SK-N-SH (cell line): ENCODE measurements around the gene RAB24. TPM values are rescaled to one million over a fixed set of nuclear protein-coding genes. Genes with fewer than 3 reads are reported as not detected.

ENCODE experiments used
- CTCF ChIA-PET: fragments of 300-600, 350-600 bp; formaldehyde crosslinking; extraction: SDS; loops from one replicate; lab custom pipeline; 2021; lab: Yijun Ruan, JAX
- POLR2A ChIA-PET: fragments of 350-600 bp; sonication (Branson Sonifier 250); formaldehyde crosslinking; extraction: SDS; loops from one replicate; lab custom pipeline; 2020; ENCODE audit warnings: antibody characterized with exemption, inconsistent platforms; lab: Yijun Ruan, JAX
- DNase-seq: peaks from one replicate; pipeline ENCODE4 v3.0.0; 2012
- H2AFZ ChIP-seq: fragments of 200-600 bp; sonication (generic); 2 replicates; pipeline ENCODE4 v1.8.1; 2016; ENCODE audit warnings: antibody characterized with exemption, mild to moderate bottlenecking, low read depth
- H3F3A ChIP-seq: fragments of 200-600 bp; sonication (generic); replicated peaks from 2 replicates; pipeline ENCODE3; 2016; ENCODE audit warnings: antibody characterized with exemption, mild to moderate bottlenecking; ENCODE audit not compliant: insufficient read depth
- H3K27ac ChIP-seq, 2 experiments: fragments of 200-500 bp in 1 of 2; fragments of 200-600 bp in 1 of 2; sonication (Bioruptor generic) in 1 of 2; sonication (generic), shearing (Covaris generic) in 1 of 2; 2 replicates each; pipeline versions ENCODE4 v1.5.1 to v1.6.1; 2014 to 2016; ENCODE audit warnings: low read depth in 2 of 2, inconsistent platforms in 1 of 2, low read length in 1 of 2, mild to moderate bottlenecking in 1 of 2, mixed read lengths in 1 of 2
- H3K27me3 ChIP-seq: fragments of 200-600 bp; sonication (generic), shearing (Covaris generic); 2 replicates; pipeline ENCODE4 v1.6.1; 2016; ENCODE audit warnings: mixed run types; ENCODE audit not compliant: insufficient read depth
- H3K36me3 ChIP-seq, 2 experiments: fragments of 200-500 bp in 1 of 2; fragments of 200-600 bp in 1 of 2; sonication (Bioruptor generic) in 1 of 2; sonication (generic) in 1 of 2; replicated peaks in 1 of 2; 2 replicates each; pipeline versions ENCODE3 to v1.5.1; 2014 to 2016; ENCODE audit warnings: low read length in 1 of 2, mild to moderate bottlenecking in 1 of 2; ENCODE audit not compliant: insufficient read depth in 2 of 2, control insufficient read depth in 1 of 2
- H3K4me1 ChIP-seq, 2 experiments: fragments of 200-500 bp in 1 of 2; fragments of 200-600 bp in 1 of 2; sonication (Bioruptor generic) in 1 of 2; sonication (generic), shearing (Covaris generic) in 1 of 2; 2 replicates each; pipeline versions ENCODE4 v1.5.1 to v1.6.1; 2014 to 2016; ENCODE audit warnings: low read depth in 1 of 2, low read length in 1 of 2, mixed run types in 1 of 2; ENCODE audit not compliant: insufficient read depth in 2 of 2, control insufficient read depth in 1 of 2
- H3K4me2 ChIP-seq: fragments of 200-600 bp; sonication (generic), shearing (Covaris generic); 2 replicates; pipeline ENCODE4 v1.6.1; 2017; ENCODE audit warnings: mixed run types
- H3K4me3 ChIP-seq, 2 experiments: fragments of 200-500 bp in 1 of 2; fragments of 200-600 bp in 1 of 2; sonication (Bioruptor generic) in 1 of 2; sonication (generic), shearing (Covaris generic) in 1 of 2; 2 replicates each; pipeline versions ENCODE4 v1.5.1 to v1.8.1; 2014 to 2016; ENCODE audit warnings: low read depth in 2 of 2, inconsistent platforms in 1 of 2, low read length in 1 of 2, mild to moderate bottlenecking in 1 of 2, mixed read lengths in 1 of 2, moderate library complexity in 1 of 2
- H3K79me2 ChIP-seq: fragments of 200-600 bp; sonication (generic); 2 replicates; pipeline ENCODE4 v1.8.1; 2017; ENCODE audit warnings: mild to moderate bottlenecking; ENCODE audit not compliant: insufficient read depth
- H3K9ac ChIP-seq: fragments of 200-600 bp; sonication (generic); 2 replicates; pipeline ENCODE4 v1.6.1; 2017; ENCODE audit warnings: mixed run types
- H3K9me2 ChIP-seq: fragments of 200-600 bp; sonication (generic); 2 replicates; pipeline ENCODE4 v1.6.1; 2017; ENCODE audit warnings: mixed run types
- H3K9me3 ChIP-seq: fragments of 200-600 bp; sonication (generic); 2 replicates; pipeline ENCODE4 v1.6.1; 2017; ENCODE audit warnings: mixed run types, mild to moderate bottlenecking, moderate library complexity
- H4K20me1 ChIP-seq: fragments of 200-600 bp; sonication (generic); 2 replicates; pipeline ENCODE4 v1.6.1; 2017; ENCODE audit warnings: mild to moderate bottlenecking, mixed run types; ENCODE audit not compliant: insufficient read depth
- CHD2 ChIP-seq: fragments of 150-350 bp; IDR thresholded peaks from 2 replicates; pipeline ENCODE4 v1.6.1; 2018; ENCODE audit warnings: low read length; ENCODE audit not compliant: partially characterized antibody
- CTCF ChIP-seq: fragments of 200-600 bp; sonication (generic); IDR thresholded peaks from 2 replicates; pipeline ENCODE4 v1.6.1; 2017; ENCODE audit warnings: antibody characterized with exemption, mild to moderate bottlenecking, moderate library complexity
- EP300 ChIP-seq, 2 experiments: IDR thresholded peaks; 2 replicates each; pipeline versions ENCODE4 v1.4.0 to v1.6.1; 2012; ENCODE audit warnings: borderline replicate concordance in 1 of 2, low read depth in 1 of 2, low read length in 1 of 2
- EZH2phosphoT487 ChIP-seq: fragments of 200-600 bp; sonication (generic); IDR thresholded peaks from 2 replicates; pipeline ENCODE4 v1.6.1; 2017; ENCODE audit warnings: low read depth, mixed run types, mild to moderate bottlenecking, antibody characterized with exemption, moderate library complexity, borderline replicate concordance
- FOSL2 ChIP-seq: IDR thresholded peaks from 2 replicates; pipeline ENCODE4 v1.4.0; 2012; ENCODE audit warnings: low read depth, mild to moderate bottlenecking, moderate library complexity, borderline replicate concordance
- FOXJ3 ChIP-seq: sonication (generic); formaldehyde crosslinking; IDR thresholded peaks from 2 replicates; pipeline ENCODE4 v1.5.1; 2020; ENCODE audit warnings: mild to moderate bottlenecking, missing genetic modification reagents
- FOXM1 ChIP-seq: IDR thresholded peaks from 2 replicates; pipeline ENCODE4 v1.4.0; 2012; ENCODE audit warnings: low read depth, mild to moderate bottlenecking
- GABPA ChIP-seq: IDR thresholded peaks from 2 replicates; pipeline ENCODE4 v1.4.0; 2012; ENCODE audit warnings: low read depth, mild to moderate bottlenecking
- GATA2 ChIP-seq: sonication (generic); formaldehyde crosslinking; IDR thresholded peaks from 2 replicates; pipeline ENCODE4 v1.5.0; 2020; ENCODE audit warnings: mild to moderate bottlenecking, missing genetic modification reagents
- IRF3 ChIP-seq: fragments of 150-350 bp; IDR thresholded peaks from 2 replicates; pipeline ENCODE4 v1.6.1; 2016; ENCODE audit warnings: mild to moderate bottlenecking, low read depth, low read length
- MAX ChIP-seq: IDR thresholded peaks from 2 replicates; pipeline ENCODE4 v1.4.0; 2012; ENCODE audit warnings: low read depth
- MXI1 ChIP-seq: IDR thresholded peaks from 2 replicates; pipeline ENCODE4 v1.6.1; 2012; ENCODE audit warnings: mild to moderate bottlenecking, low read depth, low read length, improper control_type of control experiment
- NFIC ChIP-seq: IDR thresholded peaks from 2 replicates; pipeline ENCODE4 v1.4.0; 2012; ENCODE audit warnings: borderline replicate concordance
- NRF1 ChIP-seq: IDR thresholded peaks from 2 replicates; pipeline ENCODE4 v1.6.1; 2012; ENCODE audit warnings: low read depth, mild to moderate bottlenecking, low read length
- POLR2AphosphoS5 ChIP-seq: IDR thresholded peaks from 2 replicates; pipeline ENCODE4 v1.6.1; 2012; ENCODE audit warnings: low read depth, low read length
- RFX5 ChIP-seq: IDR thresholded peaks from 2 replicates; pipeline ENCODE4 v1.6.1; 2012; ENCODE audit warnings: mild to moderate bottlenecking, improper control_type of control experiment, low read length
- RXRA ChIP-seq: IDR thresholded peaks from 2 replicates; pipeline ENCODE4 v1.4.0; 2012; ENCODE audit warnings: low read depth, mild to moderate bottlenecking, borderline replicate concordance
- TAF1 ChIP-seq: IDR thresholded peaks from 2 replicates; pipeline ENCODE4 v1.6.1; 2012; ENCODE audit warnings: low read depth, mild to moderate bottlenecking, low read length, moderate library complexity, borderline replicate concordance
- TCF12 ChIP-seq: IDR thresholded peaks from 2 replicates; pipeline ENCODE4 v1.4.0; 2012
- TEAD4 ChIP-seq: IDR thresholded peaks from 2 replicates; pipeline ENCODE4 v1.4.0; 2012; ENCODE audit warnings: mild to moderate bottlenecking, borderline replicate concordance; ENCODE audit not compliant: insufficient read depth
- USF1 ChIP-seq: IDR thresholded peaks from 2 replicates; pipeline ENCODE4 v1.4.0; 2012; ENCODE audit warnings: low read depth, borderline replicate concordance
- YY1 ChIP-seq: IDR thresholded peaks from 2 replicates; pipeline ENCODE4 v1.4.0; 2012; ENCODE audit warnings: low read depth, mild to moderate bottlenecking
- WGBS: methylation state at CpG from one replicate; pipeline ENCODE4 v1.1.6; 2017; ENCODE audit warnings: low lambda C conversion rate; 5-methylcytosine and 5-hydroxymethylcytosine counted together
- polyA plus RNA-seq, 3 experiments: library from polyadenylated mRNA; depleted of rRNA; stranded (reverse); fragments of >200 nt; gene quantifications; 2 replicates each; pipeline ENCODE4 v1.2.3, GENCODE V29; 2012

RAB24 gene
- polyA plus RNA-seq, 1 of the 3 experiments (the other 2 are of a cell fraction): 101 TPM

GRCh38 chr5:177261510-177261909, 42.0 kb downstream of the RAB24 start:
- Histone ChIP-seq H3K9me2 (no peaks in the 10 kb centered on the region), H3K27me3 (no peaks in the 10 kb centered on the region), H3K79me2 (no peaks in the 10 kb centered on the region), H4K20me1 (no peaks in the 10 kb centered on the region), H3K36me3 (peaks cover 49 to 67% of the 10 kb centered on the region in 2 experiments), H3F3A (no peaks in the 10 kb centered on the region), H3K4me2 (no peak overlapping the region), H2AFZ (no peak overlapping the region), H3K27ac (no peak overlapping the region), H3K4me1 (no peaks in the 10 kb centered on the region), H3K4me3 (no peak overlapping the region), H3K9me3 (no peaks in the 10 kb centered on the region), H3K9ac (no peak overlapping the region)
- no peak for DNase-seq
- ChIA-PET POLR2A (no interaction called here), CTCF (no interaction called here)
- 97% methylated on average over 1 of the region's 1 CpG for WGBS
- no peak for TF ChIP-seq FOXJ3 (CRISPR knock-in tag)
- TF ChIP-seq USF1: no peak
- no peak for TF ChIP-seq YY1
- TF ChIP-seq POLR2AphosphoS5: no peak
- TF ChIP-seq MXI1: no peak
- no peak for TF ChIP-seq EZH2phosphoT487
- no peak for TF ChIP-seq TCF12
- TF ChIP-seq NFIC: no peak
- TF ChIP-seq GABPA: no peak
- TF ChIP-seq RFX5: no peak
- TF ChIP-seq FOXM1: no peak
- TF ChIP-seq CHD2: no peak
- TF ChIP-seq CTCF: no peak
- TF ChIP-seq EP300 (IDR thresholded peaks at IDR 0.05; ENCODE audit: borderline replicate concordance in 1 of 2, low read depth in 1 of 2, low read length in 1 of 2): no peak

- Histone ChIP-seq H3K4me3 (no peak overlapping the region), H4K20me1 (no peaks in the 10 kb centered on the region), H3K9me2 (no peaks in the 10 kb centered on the region), H3K27ac (no peak overlapping the region), H3K4me1 (no peaks in the 10 kb centered on the region), H3K9me3 (no peaks in the 10 kb centered on the region), H3F3A (no peaks in the 10 kb centered on the region), H3K36me3 (peaks cover 44 to 68% of the 10 kb centered on the region in 2 experiments), H3K9ac (no peak overlapping the region), H3K4me2 (no peak overlapping the region), H3K27me3 (no peaks in the 10 kb centered on the region), H3K79me2 (no peaks in the 10 kb centered on the region), H2AFZ (no peak overlapping the region)
- no peak for TF ChIP-seq NRF1
- TF ChIP-seq CHD2: no peak
- TF ChIP-seq MAX: no peak
- TF ChIP-seq IRF3: no peak
- no peak for TF ChIP-seq CTCF
- TF ChIP-seq TEAD4: no peak
- TF ChIP-seq EP300 (IDR thresholded peaks at IDR 0.05; ENCODE audit: borderline replicate concordance in 1 of 2, low read depth in 1 of 2, low read length in 1 of 2): no peak
- no peak for TF ChIP-seq GATA2 (CRISPR knock-in tag)
- no peak for TF ChIP-seq TAF1
- TF ChIP-seq RXRA: no peak
- no peak for TF ChIP-seq FOSL2
- DNase-seq: no peak
- CTCF ChIA-PET: no interaction called here
- 95% methylated on average over 7 of the region's 7 CpGs for WGBS
- POLR2A ChIA-PET: no interaction called here
Observed at GRCh38 chr5:177260961-177261360, 42.6 kb downstream of the RAB24 start.
